ENCODE data around the gene GSG1L.

The GSG1L gene

DNA sequence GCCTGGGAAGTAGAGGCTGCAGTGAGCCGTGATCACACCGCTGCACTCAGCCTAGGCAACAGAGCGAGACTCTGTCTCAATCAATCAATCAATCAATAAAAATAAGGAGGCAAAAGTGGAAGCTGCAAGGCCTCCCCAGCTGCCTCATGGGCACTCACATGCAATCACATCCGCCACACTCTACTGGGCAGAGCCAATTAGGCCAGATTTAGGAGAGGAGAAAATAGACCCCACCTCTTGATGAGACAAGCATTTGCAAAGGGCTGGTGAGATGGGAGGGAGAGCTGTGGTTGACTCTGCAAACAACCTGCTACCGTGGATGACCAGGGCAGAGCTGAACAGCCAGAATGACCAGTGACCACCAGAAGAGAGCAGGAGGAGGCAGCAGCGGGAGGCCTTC, 14.7 kb upstream of the GSG1L start:
- no peak overlapping the region for H3K4me3 ChIP-seq (ENCODE audit: low read length)
- DNase-seq (ENCODE audit: low read depth): no peak
- TF ChIP-seq, protein P1, sequence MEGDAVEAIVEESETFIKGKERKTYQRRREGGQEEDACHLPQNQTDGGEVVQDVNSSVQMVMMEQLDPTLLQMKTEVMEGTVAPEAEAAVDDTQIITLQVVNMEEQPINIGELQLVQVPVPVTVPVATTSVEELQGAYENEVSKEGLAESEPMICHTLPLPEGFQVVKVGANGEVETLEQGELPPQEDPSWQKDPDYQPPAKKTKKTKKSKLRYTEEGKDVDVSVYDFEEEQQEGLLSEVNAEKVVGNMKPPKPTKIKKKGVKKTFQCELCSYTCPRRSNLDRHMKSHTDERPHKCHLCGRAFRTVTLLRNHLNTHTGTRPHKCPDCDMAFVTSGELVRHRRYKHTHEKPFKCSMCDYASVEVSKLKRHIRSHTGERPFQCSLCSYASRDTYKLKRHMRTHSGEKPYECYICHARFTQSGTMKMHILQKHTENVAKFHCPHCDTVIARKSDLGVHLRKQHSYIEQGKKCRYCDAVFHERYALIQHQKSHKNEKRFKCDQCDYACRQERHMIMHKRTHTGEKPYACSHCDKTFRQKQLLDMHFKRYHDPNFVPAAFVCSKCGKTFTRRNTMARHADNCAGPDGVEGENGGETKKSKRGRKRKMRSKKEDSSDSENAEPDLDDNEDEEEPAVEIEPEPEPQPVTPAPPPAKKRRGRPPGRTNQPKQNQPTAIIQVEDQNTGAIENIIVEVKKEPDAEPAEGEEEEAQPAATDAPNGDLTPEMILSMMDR (conservative IDR thresholded peaks at IDR 0.05; ENCODE audit: low read depth, low read length): no peak

DNA sequence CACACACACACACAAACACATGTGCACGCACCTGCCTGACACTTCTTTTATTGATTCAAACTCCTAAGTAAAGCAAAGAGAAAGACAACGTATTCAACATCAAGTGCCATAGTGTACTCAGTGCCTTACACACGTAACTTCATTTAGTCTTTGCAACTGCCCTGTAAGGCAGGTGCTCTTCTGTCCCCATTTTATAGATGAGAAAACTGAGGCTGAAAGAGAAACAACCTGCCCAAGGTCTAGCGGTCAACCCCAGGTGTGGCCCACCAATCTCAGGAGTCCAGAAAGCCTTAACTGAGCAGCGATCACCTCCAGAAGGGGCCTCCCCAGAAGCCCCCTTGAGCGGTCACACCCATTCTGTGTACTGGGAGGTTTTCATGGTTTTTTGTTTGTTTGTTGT, 10.3 kb upstream of the GSG1L start:
- no peak for DNase-seq (ENCODE audit: low read depth)
- TF ChIP-seq, protein P1 (conservative IDR thresholded peaks at IDR 0.05; ENCODE audit: low read depth, low read length): no peak
- H3K4me3 ChIP-seq (ENCODE audit: low read length): no peak overlapping the region

DNA sequence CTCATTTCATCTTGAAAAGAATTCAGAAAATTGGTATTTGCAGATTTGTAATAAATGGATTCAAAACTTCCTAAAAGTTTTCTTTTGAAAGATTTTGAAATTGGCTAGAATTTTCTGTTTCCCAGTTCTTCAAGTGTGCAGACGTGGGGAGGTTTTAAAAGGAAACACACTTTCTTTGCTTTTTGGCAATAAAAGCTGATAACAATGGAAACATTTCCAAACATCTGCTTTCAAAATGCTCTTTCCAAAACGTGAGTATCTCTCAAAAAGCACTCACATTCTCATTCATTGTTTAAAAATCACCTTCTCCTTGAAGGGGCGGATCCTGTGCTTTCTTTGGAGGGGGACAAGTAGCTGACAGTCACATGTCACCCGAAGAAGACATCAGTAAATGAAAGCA, 8.6 kb upstream of the GSG1L start:
- TF ChIP-seq, protein P1 (conservative IDR thresholded peaks at IDR 0.05; ENCODE audit: low read depth, low read length): no peak
- DNase-seq (ENCODE audit: low read depth): no peak
- H3K4me3 ChIP-seq (ENCODE audit: low read length): no peak overlapping the region

DNA sequence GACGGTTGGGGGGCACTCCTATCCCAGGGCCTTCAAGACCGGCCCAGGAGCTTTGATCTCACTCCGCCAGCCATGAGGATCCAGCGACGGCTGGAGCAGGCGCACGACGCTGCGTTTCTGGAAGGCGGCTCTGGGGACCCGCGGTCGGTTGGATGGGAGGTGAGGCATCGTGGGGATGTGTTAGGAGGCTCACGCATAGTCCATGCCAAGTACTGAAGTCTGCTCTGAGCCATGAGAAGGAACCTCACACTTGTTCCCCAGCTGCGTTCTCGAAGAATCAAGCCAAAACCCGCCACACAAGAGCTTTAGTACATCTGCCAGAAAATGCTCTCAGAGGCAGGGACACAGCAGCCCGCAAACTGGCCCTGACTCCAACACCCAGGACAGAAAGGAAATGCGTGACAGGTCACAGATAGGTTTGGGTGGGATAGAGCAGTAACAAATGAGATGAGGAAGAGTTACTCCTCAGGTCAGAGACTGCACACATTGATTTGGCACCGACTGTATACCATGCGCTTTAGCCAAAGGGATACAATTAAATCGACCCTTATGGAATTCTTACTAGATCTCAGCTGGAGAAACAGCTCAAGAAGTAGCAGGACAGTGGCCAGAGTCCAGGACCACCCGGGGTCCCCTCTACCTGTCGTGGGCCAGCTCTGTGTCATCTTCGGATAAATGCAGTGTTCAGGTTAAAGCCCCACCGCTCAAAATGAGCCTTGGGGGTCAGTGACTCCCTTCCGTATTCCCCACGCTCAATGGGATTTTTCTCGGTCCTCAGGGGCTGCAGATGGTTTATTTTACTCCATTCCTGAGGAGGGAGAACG, 6.7 kb upstream of the GSG1L start:
- no peak for DNase-seq (ENCODE audit: low read depth)
- H3K4me3 ChIP-seq (ENCODE audit: low read length): no peak overlapping the region
- TF ChIP-seq, protein P1 (conservative IDR thresholded peaks at IDR 0.05; ENCODE audit: low read depth, low read length): no peak

DNA sequence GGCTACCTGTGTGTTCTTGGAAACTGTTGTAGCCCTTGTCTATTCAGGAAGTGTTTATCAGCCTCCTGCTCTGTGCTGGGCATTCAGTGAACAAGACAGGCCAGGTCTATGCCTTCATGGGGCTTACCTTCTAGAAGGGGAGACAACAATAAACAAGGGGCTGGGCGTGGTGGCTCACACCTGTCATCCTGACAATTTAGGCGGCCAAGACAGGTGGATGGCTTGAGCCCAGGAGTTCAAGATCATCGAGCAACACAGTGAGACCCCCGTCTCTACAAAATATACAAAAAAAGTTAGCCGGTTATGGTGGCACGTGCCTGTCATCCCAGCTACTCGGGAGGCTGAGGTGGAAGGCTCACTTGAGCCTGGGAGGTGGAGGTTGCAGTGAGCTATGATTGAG, 5.5 kb upstream of the GSG1L start:
- TF ChIP-seq, protein P1 (conservative IDR thresholded peaks at IDR 0.05; ENCODE audit: low read depth, low read length): no peak
- H3K4me3 ChIP-seq (ENCODE audit: low read length): no peak overlapping the region
- no peak for DNase-seq (ENCODE audit: low read depth)

DNA sequence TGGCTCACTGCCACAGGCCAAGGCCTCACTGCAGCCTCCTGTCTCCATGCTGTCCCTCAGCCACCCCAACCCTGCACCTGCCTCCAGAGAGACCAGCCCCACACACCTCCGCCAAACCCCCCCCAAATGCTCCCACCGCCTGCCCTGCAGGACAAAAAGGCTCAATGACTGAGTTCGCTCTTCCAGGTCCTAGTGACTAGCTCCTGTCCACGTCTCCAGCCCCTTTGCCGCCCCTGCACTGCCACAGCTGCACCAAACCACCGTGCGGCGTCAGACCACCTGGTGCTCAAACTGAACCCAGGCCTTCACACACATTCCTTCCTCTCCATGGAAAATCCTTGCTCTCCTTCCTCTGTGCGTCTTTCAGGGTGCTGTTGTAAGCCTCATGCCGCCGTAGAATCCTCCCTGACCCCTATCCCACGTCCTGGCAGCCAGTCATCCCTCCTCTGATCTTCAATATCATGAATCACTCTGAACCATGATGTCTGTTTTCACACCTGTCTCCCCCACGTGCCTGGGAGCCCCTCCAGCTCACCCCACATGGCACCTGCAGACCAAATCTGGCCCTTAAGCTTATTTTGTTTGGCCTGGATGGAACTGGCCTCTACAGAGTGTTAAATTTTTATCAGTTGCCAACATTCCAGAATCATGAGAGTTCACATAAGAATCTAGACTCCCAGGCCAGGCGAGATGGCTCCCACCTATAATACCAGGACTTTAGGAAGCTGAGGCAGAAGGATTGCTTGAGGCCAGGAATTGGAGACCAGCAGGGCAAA, 4.3 kb upstream of the GSG1L start:
- TF ChIP-seq, protein P1 (conservative IDR thresholded peaks at IDR 0.05; ENCODE audit: low read depth, low read length): no peak
- peak; percentile 22 for DNase-seq (ENCODE audit: low read depth)
- H3K4me3 ChIP-seq (ENCODE audit: low read length): no peak overlapping the region

All from retinal pigment epithelial cell (primary cell).